Astrocyte of the hippocampus (primary cell): Measurements from ENCODE around the gene KRTAP1-5.
A peak's percentile ranks its signal among the peaks of the same experiment; 100 is the strongest.
"Not testable (repeated sequence)": the region's sequence is repeated elsewhere in the genome, so short reads cannot be mapped to it uniquely, and the experiment has no call there.

Source experiments
- DNase-seq: peaks from one replicate; pipeline ENCODE4 v3.0.0; 2011; ENCODE audit warnings: low read depth, low spot score

KRTAP1-5 gene

GRCh38 chr17:41004397-41004796 lies 22.6 kb downstream of the KRTAP1-5 start:
- DNase-seq, result no peak

GRCh38 chr17:41003926-41004325 lies 23.1 kb downstream of the KRTAP1-5 start:
- no peak for DNase-seq

GRCh38 chr17:41002814-41003213 lies 24.2 kb downstream of the KRTAP1-5 start:
- no peak for DNase-seq

- no peak for DNase-seq
Observed at GRCh38 chr17:41001795-41002194, 25.2 kb downstream of the KRTAP1-5 start.

- not testable (repeated sequence) for DNase-seq
Observed at GRCh38 chr17:40999563-40999962, 27.4 kb downstream of the KRTAP1-5 start, which contains the start of gene KRTAP3-2. TSS of gene KRTAP3-2 (minus strand) at chr17:40999906. CDS start at chr17:40999853, 53 bp downstream.

GRCh38 chr17:40997361-40997760 lies 29.6 kb downstream of the KRTAP1-5 start:
- DNase-seq, result no peak

GRCh38 chr17:40996829-40997228 lies 30.2 kb downstream of the KRTAP1-5 start:
- no peak for DNase-seq

GRCh38 chr17:40995116-40995515 lies 31.9 kb downstream of the KRTAP1-5 start:
- DNase-seq, result no peak

- DNase-seq, result no peak
Observed at GRCh38 chr17:40993839-40994238, 33.2 kb downstream of the KRTAP1-5 start, which contains the start of gene KRTAP3-3. TSS of gene KRTAP3-3 (minus strand) at chr17:40994164. CDS start at chr17:40994097, 67 bp downstream.

- no peak for DNase-seq
Observed at GRCh38 chr17:40993084-40993483, 33.9 kb downstream of the KRTAP1-5 start.

GRCh38 chr17:40992666-40993065 lies 34.3 kb downstream of the KRTAP1-5 start:
- no peak for DNase-seq

GRCh38 chr17:40986920-40987319 lies 40.1 kb downstream of the KRTAP1-5 start:
- no peak for DNase-seq

GRCh38 chr17:40984226-40984625 lies 42.8 kb downstream of the KRTAP1-5 start, which contains the start of gene KRT40:
TSS of gene KRT40 (minus strand) at chr17:40984326. CDS start at chr17:40984273, 53 bp downstream.
- DNase-seq, result no peak

GRCh38 chr17:40981115-40981514 lies 45.9 kb downstream of the KRTAP1-5 start:
- no peak for DNase-seq

GRCh38 chr17:40980596-40980995 lies 46.4 kb downstream of the KRTAP1-5 start:
- peak; percentile 20 for DNase-seq

GRCh38 chr17:40980117-40980516 lies 46.9 kb downstream of the KRTAP1-5 start:
- DNase-seq, result no peak

GRCh38 chr17:40978575-40979151 lies 48.3 kb downstream of the KRTAP1-5 start:
- no peak for DNase-seq
